ENCODE results near the gene SNX25. TPM values are rescaled to one million over a fixed set of nuclear protein-coding genes. Genes with fewer than 3 reads are reported as not detected.
A peak's percentile ranks its signal among the peaks of the same experiment; 100 is the strongest.

SNX25 gene
- total and polyA plus RNA-seq, 2 experiments from 2014 or later = 6.9 to 25.0 TPM

DNA sequence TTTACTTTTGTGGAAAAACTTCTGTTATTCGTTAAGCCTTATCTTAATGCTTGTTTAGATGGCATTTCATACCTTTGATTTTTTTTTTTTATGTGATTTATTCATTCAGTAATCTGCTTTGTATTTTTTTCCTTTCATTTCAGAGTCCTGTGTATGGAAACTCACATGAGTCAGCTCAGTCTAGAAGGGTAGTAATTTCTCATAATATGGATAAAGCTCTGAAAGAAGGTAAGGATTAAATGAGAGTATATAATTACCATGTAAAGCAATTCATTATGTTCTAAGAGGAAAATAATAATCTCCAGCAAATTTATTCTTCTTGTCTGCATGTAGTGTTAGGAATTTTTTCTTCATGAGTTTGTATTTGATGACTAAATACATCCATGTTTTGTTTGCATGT, 37.8 kb downstream of the SNX25 start:
- Histone ChIP-seq H3F3A (replicated peaks; ENCODE audit: low read depth) (no peaks in the 10 kb centered on the region), H3K36me3 (ENCODE audit: insufficient read depth) (no peaks in the 10 kb centered on the region), H3K79me2 (replicated peaks; ENCODE audit: insufficient read depth) (peaks cover 5% of the 10 kb centered on the region), H2AFZ (no peak overlapping the region), H3K4me1 (ENCODE audit: insufficient read depth) (peaks cover 16% of the 10 kb centered on the region; the same call in 1 of the 2 replicates), H3K9me2 (ENCODE audit: insufficient read depth) (no peaks in the 10 kb centered on the region), H3K4me3 (no peak overlapping the region), H3K4me2 (no peak overlapping the region), H3K27ac (ENCODE audit: low read depth) (no peak overlapping the region), H3K27me3 (ENCODE audit: insufficient read depth) (no peaks in the 10 kb centered on the region), H4K20me1 (replicated peaks; ENCODE audit: insufficient read depth) (no peaks in the 10 kb centered on the region)
- peaks cover 3% of the 10 kb centered on the region for H3K36me3 Mint-ChIP-seq (ENCODE audit: low read depth)
- peak overlapping the region; percentile 74 for H3K27ac Mint-ChIP-seq
- H3K9me3 Mint-ChIP-seq = no peaks in the 10 kb centered on the region
- DNase-seq (ENCODE audit: low spot score) (no peak), ATAC-seq (no peak)
- H3K4me3 Mint-ChIP-seq = no peak overlapping the region
- TF ChIP-seq, protein P1, sequence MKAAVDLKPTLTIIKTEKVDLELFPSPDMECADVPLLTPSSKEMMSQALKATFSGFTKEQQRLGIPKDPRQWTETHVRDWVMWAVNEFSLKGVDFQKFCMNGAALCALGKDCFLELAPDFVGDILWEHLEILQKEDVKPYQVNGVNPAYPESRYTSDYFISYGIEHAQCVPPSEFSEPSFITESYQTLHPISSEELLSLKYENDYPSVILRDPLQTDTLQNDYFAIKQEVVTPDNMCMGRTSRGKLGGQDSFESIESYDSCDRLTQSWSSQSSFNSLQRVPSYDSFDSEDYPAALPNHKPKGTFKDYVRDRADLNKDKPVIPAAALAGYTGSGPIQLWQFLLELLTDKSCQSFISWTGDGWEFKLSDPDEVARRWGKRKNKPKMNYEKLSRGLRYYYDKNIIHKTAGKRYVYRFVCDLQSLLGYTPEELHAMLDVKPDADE (IDR thresholded peaks at IDR 0.05) = no peak
- TF ChIP-seq EZH2 (IDR thresholded peaks at IDR 0.05; ENCODE audit: low read depth, unreplicated experiment) (no peak), POLR2AphosphoS5 (IDR thresholded peaks at IDR 0.05; ENCODE audit: low read depth) (no peak), STAT1 (IDR thresholded peaks at IDR 0.05; ENCODE audit: unreplicated experiment) (no peak), CREB1 (CRISPR knock-in tag; IDR thresholded peaks at IDR 0.05; ENCODE audit: low read depth) (no peak), ZNF331 (CRISPR knock-in tag; IDR thresholded peaks at IDR 0.05; ENCODE audit: low read depth) (no peak), EZH2phosphoT487 (IDR thresholded peaks at IDR 0.05; ENCODE audit: unreplicated experiment) (no peak), NANOG (IDR thresholded peaks at IDR 0.05; ENCODE audit: borderline replicate concordance) (no peak), ZNF114 (CRISPR knock-in tag; IDR thresholded peaks at IDR 0.05) (no peak), JUNB (IDR thresholded peaks at IDR 0.05; ENCODE audit: unreplicated experiment) (no peak)
- TF ChIP-seq, protein P2, sequence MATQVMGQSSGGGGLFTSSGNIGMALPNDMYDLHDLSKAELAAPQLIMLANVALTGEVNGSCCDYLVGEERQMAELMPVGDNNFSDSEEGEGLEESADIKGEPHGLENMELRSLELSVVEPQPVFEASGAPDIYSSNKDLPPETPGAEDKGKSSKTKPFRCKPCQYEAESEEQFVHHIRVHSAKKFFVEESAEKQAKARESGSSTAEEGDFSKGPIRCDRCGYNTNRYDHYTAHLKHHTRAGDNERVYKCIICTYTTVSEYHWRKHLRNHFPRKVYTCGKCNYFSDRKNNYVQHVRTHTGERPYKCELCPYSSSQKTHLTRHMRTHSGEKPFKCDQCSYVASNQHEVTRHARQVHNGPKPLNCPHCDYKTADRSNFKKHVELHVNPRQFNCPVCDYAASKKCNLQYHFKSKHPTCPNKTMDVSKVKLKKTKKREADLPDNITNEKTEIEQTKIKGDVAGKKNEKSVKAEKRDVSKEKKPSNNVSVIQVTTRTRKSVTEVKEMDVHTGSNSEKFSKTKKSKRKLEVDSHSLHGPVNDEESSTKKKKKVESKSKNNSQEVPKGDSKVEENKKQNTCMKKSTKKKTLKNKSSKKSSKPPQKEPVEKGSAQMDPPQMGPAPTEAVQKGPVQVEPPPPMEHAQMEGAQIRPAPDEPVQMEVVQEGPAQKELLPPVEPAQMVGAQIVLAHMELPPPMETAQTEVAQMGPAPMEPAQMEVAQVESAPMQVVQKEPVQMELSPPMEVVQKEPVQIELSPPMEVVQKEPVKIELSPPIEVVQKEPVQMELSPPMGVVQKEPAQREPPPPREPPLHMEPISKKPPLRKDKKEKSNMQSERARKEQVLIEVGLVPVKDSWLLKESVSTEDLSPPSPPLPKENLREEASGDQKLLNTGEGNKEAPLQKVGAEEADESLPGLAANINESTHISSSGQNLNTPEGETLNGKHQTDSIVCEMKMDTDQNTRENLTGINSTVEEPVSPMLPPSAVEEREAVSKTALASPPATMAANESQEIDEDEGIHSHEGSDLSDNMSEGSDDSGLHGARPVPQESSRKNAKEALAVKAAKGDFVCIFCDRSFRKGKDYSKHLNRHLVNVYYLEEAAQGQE (IDR thresholded peaks at IDR 0.05; ENCODE audit: unreplicated experiment) = no peak
- TF ChIP-seq, protein P3, sequence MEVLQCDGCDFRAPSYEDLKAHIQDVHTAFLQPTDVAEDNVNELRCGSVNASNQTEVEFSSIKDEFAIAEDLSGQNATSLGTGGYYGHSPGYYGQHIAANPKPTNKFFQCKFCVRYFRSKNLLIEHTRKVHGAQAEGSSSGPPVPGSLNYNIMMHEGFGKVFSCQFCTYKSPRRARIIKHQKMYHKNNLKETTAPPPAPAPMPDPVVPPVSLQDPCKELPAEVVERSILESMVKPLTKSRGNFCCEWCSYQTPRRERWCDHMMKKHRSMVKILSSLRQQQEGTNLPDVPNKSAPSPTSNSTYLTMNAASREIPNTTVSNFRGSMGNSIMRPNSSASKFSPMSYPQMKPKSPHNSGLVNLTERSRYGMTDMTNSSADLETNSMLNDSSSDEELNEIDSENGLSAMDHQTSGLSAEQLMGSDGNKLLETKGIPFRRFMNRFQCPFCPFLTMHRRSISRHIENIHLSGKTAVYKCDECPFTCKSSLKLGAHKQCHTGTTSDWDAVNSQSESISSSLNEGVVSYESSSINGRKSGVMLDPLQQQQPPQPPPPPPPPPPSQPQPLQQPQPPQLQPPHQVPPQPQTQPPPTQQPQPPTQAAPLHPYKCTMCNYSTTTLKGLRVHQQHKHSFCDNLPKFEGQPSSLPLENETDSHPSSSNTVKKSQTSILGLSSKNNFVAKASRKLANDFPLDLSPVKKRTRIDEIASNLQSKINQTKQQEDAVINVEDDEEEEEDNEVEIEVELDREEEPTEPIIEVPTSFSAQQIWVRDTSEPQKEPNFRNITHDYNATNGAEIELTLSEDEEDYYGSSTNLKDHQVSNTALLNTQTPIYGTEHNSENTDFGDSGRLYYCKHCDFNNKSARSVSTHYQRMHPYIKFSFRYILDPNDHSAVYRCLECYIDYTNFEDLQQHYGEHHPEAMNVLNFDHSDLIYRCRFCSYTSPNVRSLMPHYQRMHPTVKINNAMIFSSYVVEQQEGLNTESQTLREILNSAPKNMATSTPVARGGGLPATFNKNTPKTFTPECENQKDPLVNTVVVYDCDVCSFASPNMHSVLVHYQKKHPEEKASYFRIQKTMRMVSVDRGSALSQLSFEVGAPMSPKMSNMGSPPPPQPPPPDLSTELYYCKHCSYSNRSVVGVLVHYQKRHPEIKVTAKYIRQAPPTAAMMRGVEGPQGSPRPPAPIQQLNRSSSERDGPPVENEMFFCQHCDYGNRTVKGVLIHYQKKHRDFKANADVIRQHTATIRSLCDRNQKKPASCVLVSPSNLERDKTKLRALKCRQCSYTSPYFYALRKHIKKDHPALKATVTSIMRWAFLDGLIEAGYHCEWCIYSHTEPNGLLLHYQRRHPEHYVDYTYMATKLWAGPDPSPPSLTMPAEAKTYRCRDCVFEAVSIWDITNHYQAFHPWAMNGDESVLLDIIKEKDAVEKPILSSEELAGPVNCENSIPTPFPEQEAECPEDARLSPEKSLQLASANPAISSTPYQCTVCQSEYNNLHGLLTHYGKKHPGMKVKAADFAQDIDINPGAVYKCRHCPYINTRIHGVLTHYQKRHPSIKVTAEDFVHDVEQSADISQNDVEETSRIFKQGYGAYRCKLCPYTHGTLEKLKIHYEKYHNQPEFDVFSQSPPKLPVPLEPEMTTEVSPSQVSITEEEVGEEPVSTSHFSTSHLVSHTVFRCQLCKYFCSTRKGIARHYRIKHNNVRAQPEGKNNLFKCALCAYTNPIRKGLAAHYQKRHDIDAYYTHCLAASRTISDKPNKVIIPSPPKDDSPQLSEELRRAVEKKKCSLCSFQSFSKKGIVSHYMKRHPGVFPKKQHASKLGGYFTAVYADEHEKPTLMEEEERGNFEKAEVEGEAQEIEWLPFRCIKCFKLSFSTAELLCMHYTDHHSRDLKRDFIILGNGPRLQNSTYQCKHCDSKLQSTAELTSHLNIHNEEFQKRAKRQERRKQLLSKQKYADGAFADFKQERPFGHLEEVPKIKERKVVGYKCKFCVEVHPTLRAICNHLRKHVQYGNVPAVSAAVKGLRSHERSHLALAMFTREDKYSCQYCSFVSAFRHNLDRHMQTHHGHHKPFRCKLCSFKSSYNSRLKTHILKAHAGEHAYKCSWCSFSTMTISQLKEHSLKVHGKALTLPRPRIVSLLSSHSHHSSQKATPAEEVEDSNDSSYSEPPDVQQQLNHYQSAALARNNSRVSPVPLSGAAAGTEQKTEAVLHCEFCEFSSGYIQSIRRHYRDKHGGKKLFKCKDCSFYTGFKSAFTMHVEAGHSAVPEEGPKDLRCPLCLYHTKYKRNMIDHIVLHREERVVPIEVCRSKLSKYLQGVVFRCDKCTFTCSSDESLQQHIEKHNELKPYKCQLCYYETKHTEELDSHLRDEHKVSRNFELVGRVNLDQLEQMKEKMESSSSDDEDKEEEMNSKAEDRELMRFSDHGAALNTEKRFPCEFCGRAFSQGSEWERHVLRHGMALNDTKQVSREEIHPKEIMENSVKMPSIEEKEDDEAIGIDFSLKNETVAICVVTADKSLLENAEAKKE (CRISPR knock-in tag; IDR thresholded peaks at IDR 0.05) = no peak
- TF ChIP-seq, protein P4, sequence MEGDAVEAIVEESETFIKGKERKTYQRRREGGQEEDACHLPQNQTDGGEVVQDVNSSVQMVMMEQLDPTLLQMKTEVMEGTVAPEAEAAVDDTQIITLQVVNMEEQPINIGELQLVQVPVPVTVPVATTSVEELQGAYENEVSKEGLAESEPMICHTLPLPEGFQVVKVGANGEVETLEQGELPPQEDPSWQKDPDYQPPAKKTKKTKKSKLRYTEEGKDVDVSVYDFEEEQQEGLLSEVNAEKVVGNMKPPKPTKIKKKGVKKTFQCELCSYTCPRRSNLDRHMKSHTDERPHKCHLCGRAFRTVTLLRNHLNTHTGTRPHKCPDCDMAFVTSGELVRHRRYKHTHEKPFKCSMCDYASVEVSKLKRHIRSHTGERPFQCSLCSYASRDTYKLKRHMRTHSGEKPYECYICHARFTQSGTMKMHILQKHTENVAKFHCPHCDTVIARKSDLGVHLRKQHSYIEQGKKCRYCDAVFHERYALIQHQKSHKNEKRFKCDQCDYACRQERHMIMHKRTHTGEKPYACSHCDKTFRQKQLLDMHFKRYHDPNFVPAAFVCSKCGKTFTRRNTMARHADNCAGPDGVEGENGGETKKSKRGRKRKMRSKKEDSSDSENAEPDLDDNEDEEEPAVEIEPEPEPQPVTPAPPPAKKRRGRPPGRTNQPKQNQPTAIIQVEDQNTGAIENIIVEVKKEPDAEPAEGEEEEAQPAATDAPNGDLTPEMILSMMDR (conservative IDR thresholded peaks at IDR 0.05; ENCODE audit: low read depth in 2 of 2) = no peak
- H3K4me1 Mint-ChIP-seq = peaks cover 22% of the 10 kb centered on the region
- H3K27me3 Mint-ChIP-seq (ENCODE audit: insufficient read depth, low read depth, poor library complexity) = peaks cover 3% of the 10 kb centered on the region

All from GM23338 (cell line).